HG02870 (cell line): ENCODE results near the gene LRRC74A.
"Not testable (repeated sequence)": the region's sequence is repeated elsewhere in the genome, so short reads cannot be mapped to it uniquely, and the experiment has no call there.

Experiments used
- ATAC-seq: cut with Tn5 transposase; IDR thresholded peaks from one replicate; pipeline ENCODE4 v1.9.1; 2021; ENCODE audit warnings: mild to moderate bottlenecking, moderate library complexity; ENCODE audit not compliant: unreplicated experiment

LRRC74A gene

DNA sequence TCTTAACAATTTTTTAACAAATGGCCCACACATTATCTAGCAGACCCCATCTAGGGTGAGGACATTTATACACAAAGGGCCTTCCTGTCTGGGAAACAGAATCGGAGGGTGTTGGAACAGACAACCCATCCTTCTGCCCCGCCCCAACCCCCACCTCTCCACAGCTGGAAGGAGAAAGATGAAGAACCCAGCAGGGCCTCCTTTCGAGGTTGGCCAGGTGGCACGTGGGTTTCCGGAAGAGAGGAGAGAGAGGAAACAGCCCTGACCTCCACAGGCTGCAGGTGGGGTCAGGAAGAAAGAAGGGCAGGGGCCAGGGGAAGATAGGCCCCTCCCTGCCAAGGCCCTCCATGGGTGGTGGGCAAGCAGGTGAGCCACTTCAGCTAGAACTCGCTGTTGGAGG, 57.2 kb downstream of the LRRC74A start:
- no peak for ATAC-seq

- no peak for ATAC-seq
These were observed 58.2 kb downstream of the LRRC74A start for GRCh38 chr14:76884394-76884793.

- no peak for ATAC-seq
These were observed 58.7 kb downstream of the LRRC74A start for GRCh38 chr14:76884853-76885276.

GRCh38 chr14:76887191-76887590, 61.0 kb downstream of the LRRC74A start:
- no peak for ATAC-seq

DNA sequence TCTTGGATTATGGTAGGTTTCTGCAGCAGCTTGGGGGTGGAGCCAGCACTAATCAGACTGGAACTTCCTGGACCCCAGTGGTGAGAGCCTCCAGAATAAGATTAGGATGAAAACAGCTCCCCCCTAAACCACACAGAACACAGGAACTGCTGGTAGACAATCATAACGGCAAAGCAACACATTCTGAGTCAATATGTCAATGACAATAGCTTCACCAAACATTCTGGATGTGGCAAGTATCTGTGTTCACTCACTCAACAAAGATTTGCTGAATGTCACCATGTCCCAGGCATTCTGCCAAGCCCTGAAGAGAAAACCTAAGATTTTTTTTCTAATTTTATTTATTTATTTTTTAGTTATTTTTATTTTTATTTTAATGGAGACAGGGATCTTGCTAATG, 65.2 kb downstream of the LRRC74A start:
- ATAC-seq, result no peak

- ATAC-seq, result no peak
These were observed 68.1 kb downstream of the LRRC74A start for GRCh38 chr14:76894308-76894707.

- not testable (repeated sequence) for ATAC-seq
These were observed 71.8 kb downstream of the LRRC74A start for GRCh38 chr14:76898006-76898405.

GRCh38 chr14:76900682-76901081, 74.5 kb downstream of the LRRC74A start:
- ATAC-seq, result no peak

DNA sequence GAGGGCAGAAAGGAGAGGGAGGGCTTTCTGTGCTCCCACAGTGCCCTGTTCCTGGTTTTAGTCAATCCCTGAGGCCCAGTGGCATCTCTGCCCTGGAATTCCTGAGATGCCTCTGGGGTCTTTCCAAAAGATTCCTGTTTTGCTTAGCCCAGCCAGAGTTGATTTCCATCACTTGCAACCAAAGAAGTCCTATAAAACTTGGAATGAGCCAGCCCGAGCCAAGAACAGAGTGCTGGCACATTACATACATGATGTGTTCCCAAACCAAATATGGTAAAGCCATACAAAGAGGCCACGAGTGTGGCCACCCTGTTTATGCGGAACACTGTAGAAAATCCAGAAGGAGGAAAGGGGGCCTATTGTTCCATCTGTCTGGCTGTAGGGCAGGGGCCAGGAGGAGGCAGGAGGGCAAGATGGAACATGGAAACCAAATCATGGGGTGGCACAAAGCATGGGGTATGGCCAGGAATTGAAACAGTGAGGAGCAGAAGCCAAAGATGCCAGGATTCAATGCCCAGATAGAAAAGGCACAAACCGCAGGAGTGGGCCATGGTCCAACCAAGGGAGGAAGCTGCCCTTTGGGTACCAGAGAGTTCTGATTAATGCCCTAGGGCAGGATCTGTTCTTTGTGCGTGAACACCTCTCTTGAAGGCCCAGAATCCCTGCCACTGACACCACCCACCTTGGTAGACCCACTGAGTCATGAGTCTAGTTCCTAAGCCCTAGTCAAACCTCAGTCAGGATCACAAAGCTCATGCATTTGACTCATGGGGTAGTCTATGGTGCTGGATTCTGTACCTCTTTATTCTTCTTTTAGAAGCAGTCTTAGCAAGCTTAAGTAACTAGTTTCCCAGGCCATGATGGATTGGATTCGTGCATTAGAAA, 75.2 kb downstream of the LRRC74A start:
- no peak for ATAC-seq

- no peak for ATAC-seq
These were observed 76.4 kb downstream of the LRRC74A start for GRCh38 chr14:76902591-76902990.

GRCh38 chr14:76904100-76904739, 78.0 kb downstream of the LRRC74A start:
- ATAC-seq, result no peak

GRCh38 chr14:76904740-76905569, 78.7 kb downstream of the LRRC74A start:
- ATAC-seq, result peak; percentile 73

DNA sequence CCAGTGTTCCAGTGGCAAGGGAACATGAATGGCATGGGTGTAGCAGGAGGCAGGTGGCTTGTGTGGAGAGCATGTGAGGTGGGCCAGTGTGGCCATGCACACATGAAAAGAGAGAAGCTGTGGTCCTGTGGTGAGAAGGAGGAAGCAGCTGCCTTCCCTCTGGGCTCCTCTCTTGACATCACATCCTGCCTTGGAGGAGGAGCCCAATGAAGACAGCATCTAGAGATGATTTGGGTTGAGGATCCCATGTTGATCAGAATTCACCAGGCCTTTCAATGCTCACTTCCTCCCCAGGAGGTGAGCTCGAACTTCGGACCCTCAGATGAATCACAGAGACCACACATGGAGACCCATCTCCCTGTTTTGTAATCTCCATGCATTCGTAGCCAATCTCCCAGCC, 82.6 kb downstream of the LRRC74A start:
- peak; percentile 46 for ATAC-seq

GRCh38 chr14:76909266-76909665, 83.1 kb downstream of the LRRC74A start:
- ATAC-seq, result no peak

- ATAC-seq, result no peak
These were observed 84.2 kb downstream of the LRRC74A start for GRCh38 chr14:76910371-76910890.

GRCh38 chr14:76911473-76911872, 85.3 kb downstream of the LRRC74A start:
- no peak for ATAC-seq

DNA sequence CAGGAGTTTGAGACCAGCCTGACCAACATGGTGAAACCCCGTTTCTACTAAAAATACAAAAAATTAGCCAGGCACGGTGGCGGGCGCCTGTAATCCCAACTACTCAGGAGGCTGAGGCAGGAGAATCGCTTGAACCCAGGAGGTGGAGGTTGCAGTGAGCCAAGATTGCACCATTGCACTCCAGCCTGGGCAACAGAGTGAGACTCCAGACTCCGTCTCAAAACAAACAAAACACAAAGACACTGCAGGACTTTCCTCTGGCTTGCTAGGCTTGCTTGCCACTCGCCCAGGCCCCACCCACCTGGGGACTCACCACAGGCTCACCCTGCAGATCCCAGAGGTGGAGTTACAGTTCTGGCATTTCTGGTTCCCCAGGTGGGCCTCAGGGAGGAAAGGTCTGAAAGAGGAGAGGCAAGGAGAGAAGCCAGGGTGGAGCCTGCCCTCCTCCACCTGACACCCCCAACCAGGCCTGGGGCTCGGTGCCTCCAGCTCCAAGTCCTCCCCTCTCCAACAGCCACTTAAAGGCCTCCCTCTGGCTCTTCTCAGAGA, 88.4 kb downstream of the LRRC74A start:
- not testable (repeated sequence) for ATAC-seq

- no peak for ATAC-seq
These were observed 90.0 kb downstream of the LRRC74A start for GRCh38 chr14:76916040-76916715.

GRCh38 chr14:76917158-76917596, 91.0 kb downstream of the LRRC74A start:
- ATAC-seq, result no peak

DNA sequence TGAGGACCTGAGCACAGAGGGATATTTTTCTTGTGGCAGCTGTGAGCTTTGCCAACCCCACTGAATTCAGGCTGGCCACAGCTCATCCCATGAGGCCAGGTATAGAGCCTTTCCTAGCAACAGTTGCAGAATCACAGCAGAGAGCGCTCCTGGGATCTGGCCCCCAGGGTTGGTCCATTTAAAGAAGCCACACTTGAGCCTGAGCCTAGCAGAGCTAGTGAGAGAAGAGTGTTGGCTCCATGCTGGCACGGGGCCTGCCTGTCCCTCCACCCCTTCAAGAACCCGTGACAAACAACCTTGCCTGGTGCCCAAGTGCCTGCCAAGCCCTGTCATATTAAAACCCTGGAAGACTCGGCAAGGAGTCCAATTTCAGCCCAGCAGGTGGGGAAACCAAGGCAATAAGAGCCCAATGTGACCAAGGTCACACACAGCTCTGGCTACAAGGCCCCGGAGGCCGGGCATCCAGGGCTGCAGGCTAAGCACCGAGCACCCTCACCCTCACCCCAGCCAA, 91.6 kb downstream of the LRRC74A start:
- no peak for ATAC-seq
